ENCODE results near the gene BLVRB. TPM values are rescaled to one million over a fixed set of nuclear protein-coding genes. Genes with fewer than 3 reads are reported as not detected.
"Not testable (repeated sequence)": the region's sequence is repeated elsewhere in the genome, so short reads cannot be mapped to it uniquely, and the experiment has no call there.

BLVRB gene
- total RNA-seq, 1 donor: 33.7 TPM

GRCh38 chr19:40502081-40502480 lies 36.5 kb upstream of the BLVRB start:
- no peak overlapping the region for H3K4me3 ChIP-seq (ENCODE audit: low read depth, low read length)
- no peak for DNase-seq (ENCODE audit: low read depth)
- no peak for TF ChIP-seq CTCF (IDR thresholded peaks at IDR 0.05; ENCODE audit: insufficient read depth, low read depth, low read length)

DNA sequence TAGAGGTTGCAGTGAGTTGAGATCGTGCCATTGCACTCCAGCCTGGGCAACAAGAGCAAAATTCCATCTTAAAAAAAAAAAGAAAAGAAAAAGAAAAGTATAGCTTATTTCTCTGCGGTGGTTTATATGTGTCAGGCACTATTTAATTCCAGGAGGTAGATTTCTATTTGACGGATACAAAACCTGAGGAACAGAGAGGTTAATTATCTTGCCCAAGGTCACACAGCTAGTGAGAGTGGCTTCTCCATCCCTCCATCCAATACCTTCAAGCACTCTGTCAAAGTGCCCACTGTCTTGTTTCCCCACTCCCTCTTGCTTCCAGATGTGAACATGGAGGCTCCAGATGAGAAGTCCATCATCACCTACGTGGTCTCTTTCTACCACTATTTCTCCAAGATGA lies 36.1 kb upstream of the BLVRB start:
- H3K4me3 ChIP-seq (ENCODE audit: low read depth, low read length): no peak overlapping the region
- no peak for DNase-seq (ENCODE audit: low read depth)
- TF ChIP-seq CTCF (IDR thresholded peaks at IDR 0.05; ENCODE audit: insufficient read depth, low read depth, low read length): no peak

DNA sequence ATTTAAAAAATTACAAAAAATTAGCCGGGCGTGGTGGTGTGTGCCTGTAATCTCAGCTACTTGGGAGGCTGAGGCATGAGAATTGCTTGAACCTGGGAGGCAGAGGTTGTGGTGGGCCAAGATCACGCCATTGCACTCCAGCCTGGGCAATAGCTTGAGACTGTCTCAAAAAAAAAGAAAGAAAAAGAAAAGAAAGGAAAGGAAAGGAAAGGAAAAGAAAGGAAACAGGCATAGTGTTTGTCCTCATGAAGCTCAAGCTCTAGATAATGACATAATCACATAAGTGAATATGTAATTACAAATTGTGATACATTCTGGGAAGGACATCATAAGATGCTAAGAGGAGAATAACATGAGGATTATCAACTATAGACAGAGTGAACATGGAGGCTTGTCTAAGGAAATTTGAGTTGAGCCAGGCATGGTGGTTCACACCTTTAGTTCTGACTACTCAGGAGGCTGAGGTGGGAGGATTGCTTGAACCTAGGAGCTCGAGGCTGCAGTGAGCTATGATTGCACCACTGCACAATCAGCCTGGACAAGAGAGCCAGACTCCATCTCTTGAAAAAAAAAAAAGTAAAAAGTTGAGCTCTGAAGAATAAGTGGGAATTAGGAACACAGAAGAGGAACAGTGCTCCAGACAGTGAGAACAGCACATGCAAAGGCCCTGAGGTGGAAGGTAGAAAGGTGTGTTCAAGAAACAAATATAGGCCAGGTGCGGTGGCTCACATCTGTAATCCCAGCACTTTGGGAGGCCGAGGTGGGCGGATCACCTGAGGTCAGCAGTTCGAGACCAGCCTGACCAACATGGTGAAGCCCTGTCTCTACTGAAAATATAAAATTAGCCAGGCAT lies 35.4 kb upstream of the BLVRB start:
- H3K4me3 ChIP-seq (ENCODE audit: low read depth, low read length); DNase-seq (ENCODE audit: low read depth): not testable (repeated sequence)

DNA sequence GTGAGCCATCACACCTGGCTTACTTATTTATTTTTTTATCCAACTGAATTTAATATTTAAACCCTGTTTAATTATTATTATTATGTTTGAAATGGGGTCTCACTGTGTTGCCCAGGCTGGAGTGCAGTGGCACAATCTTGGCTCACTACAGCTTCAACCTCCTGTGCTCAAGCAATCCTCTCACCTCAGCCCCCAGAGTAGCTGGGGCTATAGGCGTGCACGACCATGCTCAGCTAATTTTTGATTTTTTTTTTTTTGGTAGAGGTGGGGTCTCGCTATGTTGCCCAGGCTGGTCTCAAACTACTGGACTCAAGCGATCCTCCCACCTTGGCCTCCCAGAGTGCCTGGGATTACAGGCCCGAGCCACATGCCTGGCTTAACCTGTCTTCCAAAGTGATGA lies 33.8 kb upstream of the BLVRB start:
- TF ChIP-seq CTCF (IDR thresholded peaks at IDR 0.05; ENCODE audit: insufficient read depth, low read depth, low read length): no peak
- DNase-seq (ENCODE audit: low read depth): no peak
- H3K4me3 ChIP-seq (ENCODE audit: low read depth, low read length): no peak overlapping the region

DNA sequence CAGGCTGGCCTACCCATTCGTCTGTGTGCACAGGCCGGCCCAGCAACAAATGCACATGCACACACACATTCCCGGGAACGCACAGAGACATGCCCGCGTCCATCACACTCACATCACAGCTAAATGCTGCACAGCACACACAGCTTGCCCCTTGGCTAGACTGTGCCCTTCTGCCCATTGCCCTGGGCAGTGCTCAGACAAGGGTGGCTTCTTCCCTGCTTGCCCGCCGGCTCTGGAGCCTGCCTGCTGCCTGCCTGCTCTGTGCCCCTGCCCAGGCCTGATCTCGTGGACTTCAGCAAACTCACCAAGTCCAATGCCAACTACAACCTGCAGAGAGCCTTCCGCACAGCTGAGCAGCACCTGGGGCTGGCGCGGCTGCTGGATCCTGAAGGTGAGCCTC lies 31.7 kb upstream of the BLVRB start:
- H3K4me3 ChIP-seq (ENCODE audit: low read depth, low read length): no peak overlapping the region
- DNase-seq (ENCODE audit: low read depth): no peak
- no peak for TF ChIP-seq CTCF (IDR thresholded peaks at IDR 0.05; ENCODE audit: insufficient read depth, low read depth, low read length)

DNA sequence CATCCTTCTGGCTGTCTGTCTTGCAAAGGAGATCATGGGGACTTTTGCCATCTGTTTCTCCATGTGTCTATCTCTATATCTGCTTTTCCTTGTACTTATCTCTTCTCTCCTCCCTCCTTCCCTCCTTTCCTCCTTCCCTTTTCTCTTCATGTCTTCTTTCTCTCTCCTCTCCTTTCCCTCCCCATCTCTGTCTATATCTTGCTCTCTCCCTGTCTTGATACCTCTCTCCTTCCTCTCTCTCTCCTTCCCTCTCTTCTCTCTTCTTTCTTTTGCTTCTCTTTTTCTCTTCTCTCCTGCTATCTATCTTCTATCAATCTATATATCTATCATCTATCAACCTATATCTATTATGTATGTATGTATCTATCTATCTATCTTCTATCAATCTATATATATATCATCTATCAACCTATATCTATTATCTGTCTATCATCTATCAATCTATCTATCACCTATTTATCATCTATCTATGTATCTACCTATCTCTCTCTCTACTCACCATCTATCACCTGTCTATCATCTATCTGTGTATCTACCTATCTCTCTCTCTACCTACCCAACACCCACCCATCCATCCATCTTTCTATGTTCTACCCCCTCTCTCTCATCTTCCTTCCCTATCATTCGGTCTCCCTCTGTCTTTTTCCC lies 28.8 kb upstream of the BLVRB start:
- H3K4me3 ChIP-seq (ENCODE audit: low read depth, low read length): no peak overlapping the region
- no peak for DNase-seq (ENCODE audit: low read depth)
- no peak for TF ChIP-seq CTCF (IDR thresholded peaks at IDR 0.05; ENCODE audit: insufficient read depth, low read depth, low read length)

DNA sequence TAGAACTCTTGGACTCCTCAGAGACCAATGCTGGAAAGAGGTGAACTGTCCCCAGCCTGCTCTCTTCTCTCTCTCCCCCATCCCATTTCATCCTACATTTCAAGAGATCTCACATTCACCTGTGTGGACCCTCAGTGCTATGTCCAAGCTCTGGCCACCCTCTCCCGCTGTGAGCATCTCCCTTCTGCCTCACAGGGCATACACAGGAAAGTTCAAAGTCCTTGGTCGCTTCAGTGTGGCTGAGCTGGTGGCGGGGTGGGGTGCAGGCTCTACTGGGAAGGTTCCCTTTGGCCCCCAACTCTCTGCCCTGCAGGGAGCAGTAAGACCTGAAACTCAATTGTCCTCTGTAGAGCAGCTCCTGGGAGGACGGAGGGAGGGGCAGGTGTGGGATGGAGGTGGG lies 28.2 kb upstream of the BLVRB start:
- TF ChIP-seq CTCF (IDR thresholded peaks at IDR 0.05; ENCODE audit: insufficient read depth, low read depth, low read length): no peak
- H3K4me3 ChIP-seq (ENCODE audit: low read depth, low read length): no peak overlapping the region
- no peak for DNase-seq (ENCODE audit: low read depth)

All from fibroblast of villous mesenchyme (primary cell).